ENCODE measurements around the gene MYOM1. TPM values are rescaled to one million over a fixed set of nuclear protein-coding genes. Genes with fewer than 3 reads are reported as not detected.

The MYOM1 gene
- total RNA-seq, 4 donors from 2014 or later = 1.3 to 29.7 (median 3.1) TPM

DNA sequence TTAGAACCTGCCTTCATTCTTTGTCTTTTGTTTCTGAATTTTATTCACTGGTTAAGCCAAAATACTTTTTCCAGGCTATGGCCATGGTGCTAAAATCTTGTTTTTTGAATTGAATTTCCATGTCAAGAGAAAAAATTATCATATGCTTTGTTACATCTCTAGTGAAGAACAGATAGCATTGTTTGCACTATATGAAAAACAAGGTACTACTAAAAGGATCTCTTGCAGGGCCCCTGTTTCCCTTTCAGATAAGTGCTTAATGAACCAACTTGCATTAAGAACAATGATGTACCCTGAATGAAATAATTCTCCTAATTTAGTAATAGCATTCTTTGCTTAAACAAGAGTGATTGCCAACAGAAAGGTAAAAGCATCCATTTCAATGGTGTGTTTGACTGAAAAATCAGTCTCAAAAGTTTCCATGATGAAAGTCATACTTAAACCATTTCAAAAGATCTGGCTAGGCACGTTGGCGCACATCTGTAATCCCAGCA lies 37.9 kb upstream of the MYOM1 start:
- Histone ChIP-seq H3K27me3 (no peaks in the 10 kb centered on the region), H3K9me3 (no peaks in the 10 kb centered on the region), H3K4me3 (no peak overlapping the region), H3K36me3 (peaks cover 0 to 57% (median 0%) of the 10 kb centered on the region in 3 donors), H3K4me1 (peaks cover 0 to 7% (median 4%) of the 10 kb centered on the region in 4 donors), H3K27ac (no peak overlapping the region)
- TF ChIP-seq POLR2A (IDR thresholded peaks at IDR 0.05) = no peak
- TF ChIP-seq, protein P1, sequence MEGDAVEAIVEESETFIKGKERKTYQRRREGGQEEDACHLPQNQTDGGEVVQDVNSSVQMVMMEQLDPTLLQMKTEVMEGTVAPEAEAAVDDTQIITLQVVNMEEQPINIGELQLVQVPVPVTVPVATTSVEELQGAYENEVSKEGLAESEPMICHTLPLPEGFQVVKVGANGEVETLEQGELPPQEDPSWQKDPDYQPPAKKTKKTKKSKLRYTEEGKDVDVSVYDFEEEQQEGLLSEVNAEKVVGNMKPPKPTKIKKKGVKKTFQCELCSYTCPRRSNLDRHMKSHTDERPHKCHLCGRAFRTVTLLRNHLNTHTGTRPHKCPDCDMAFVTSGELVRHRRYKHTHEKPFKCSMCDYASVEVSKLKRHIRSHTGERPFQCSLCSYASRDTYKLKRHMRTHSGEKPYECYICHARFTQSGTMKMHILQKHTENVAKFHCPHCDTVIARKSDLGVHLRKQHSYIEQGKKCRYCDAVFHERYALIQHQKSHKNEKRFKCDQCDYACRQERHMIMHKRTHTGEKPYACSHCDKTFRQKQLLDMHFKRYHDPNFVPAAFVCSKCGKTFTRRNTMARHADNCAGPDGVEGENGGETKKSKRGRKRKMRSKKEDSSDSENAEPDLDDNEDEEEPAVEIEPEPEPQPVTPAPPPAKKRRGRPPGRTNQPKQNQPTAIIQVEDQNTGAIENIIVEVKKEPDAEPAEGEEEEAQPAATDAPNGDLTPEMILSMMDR (IDR thresholded peaks at IDR 0.05) = no peak
- DNase-seq = no peak

DNA sequence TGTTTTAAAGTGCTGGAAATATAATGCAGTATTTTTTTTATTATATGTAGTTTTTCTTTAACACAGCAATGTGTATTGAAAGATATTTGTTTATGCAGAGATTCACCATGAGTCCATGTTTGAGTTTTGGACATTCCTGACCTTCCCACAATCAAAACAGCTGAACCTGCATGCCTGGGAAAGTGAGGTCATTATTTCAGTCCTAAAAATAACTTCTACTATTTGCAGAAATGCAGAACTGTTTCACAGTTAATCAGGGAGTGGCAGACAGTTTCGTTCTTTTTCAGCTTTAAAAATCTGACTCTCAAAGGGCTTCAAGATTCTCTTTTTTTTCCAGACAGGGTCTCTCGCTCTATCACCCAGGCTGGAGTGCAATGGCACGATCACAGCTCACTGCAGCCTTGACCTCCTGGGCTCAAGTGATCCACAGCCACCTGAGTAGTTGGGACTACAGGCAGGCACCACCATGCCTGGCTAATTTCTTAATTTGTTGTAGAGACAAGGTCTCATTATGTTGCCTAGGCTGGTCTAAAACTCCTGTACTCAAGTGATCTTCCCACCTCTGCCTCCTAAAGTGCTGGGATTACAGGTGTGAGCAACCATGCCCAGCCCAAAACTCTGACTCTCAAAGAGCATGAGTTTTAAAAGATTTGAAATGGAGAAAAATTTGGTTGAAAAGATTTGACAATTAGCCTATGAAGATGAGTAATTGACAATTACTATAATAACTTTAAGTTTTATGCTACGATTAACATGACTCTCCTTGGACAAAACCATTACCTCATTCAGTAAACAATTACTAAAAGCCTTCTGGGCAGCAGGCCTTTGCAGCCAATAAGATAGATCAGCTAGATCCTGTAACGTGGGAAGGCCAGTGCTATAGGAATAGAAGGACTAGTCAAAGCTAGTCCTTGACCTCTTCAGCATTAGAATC lies 37.2 kb upstream of the MYOM1 start:
- Histone ChIP-seq H3K27ac (peak overlapping the region in 3 of 4 donors; percentile 28 to 51 (median 31)), H3K4me1 (peaks cover 0 to 11% (median 5%) of the 10 kb centered on the region in 4 donors), H3K27me3 (no peaks in the 10 kb centered on the region), H3K9me3 (no peaks in the 10 kb centered on the region), H3K36me3 (peaks cover 0 to 57% (median 0%) of the 10 kb centered on the region in 3 donors), H3K4me3 (no peak overlapping the region)
- no peak for DNase-seq
- TF ChIP-seq, protein P1 (IDR thresholded peaks at IDR 0.05) = no peak
- TF ChIP-seq POLR2A (IDR thresholded peaks at IDR 0.05) = no peak

DNA sequence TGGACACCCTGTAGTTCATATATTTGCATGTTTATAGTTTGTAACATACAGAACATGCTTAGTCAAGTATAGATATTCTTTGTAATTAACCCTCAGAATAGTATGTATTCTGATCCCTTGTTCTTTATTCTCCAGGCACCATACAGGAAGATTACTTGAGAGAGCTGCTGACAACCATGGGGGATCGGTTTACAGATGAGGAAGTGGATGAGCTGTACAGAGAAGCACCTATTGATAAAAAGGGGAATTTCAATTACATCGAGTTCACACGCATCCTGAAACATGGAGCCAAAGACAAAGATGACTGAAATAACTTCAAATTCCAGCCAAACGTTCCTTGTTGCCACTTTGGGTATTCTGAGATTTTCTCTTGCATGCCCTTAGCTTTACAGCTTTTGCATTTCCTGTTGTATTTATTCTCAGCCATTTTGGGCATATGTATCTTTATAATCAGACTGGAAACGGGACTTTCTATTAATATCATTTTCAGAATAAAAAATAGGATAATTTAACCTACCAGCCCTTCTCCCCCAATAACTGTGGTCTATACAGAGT lies 35.9 kb upstream of the MYOM1 start:
- H3K27me3 ChIP-seq = no peaks in the 10 kb centered on the region
- H3K27ac ChIP-seq = peak overlapping the region in 1 of 4 donors; percentile 12

DNA sequence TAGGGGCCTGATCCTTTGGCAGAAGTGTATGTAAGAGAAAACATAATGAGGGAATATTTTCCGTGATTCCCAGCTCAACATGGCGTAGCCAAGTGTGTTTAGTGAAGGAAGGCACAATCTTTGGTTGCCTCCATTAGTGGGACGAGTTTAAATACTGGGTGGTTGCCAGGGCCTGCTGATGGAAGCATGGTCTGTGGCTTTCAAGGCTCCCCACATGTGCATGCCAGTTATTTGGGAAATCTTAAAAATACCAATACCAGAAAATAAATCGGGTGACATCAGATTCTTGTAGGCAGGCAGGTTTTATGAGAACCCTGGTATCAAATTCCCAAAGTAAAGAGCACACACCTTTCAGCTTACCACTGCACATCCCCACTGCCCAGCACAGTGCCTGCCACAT lies 35.0 kb upstream of the MYOM1 start:
- H3K27me3 ChIP-seq = no peaks in the 10 kb centered on the region
- peaks cover 0 to 57% (median 0%) of the 10 kb centered on the region in 3 donors for H3K36me3 ChIP-seq
- no peak for DNase-seq
- peaks cover 0 to 17% (median 8%) of the 10 kb centered on the region in 4 donors for H3K4me1 ChIP-seq
- H3K4me3 ChIP-seq = no peak overlapping the region
- no peak overlapping the region for H3K27ac ChIP-seq
- TF ChIP-seq, protein P1 (IDR thresholded peaks at IDR 0.05) = no peak
- no peak for TF ChIP-seq POLR2A (IDR thresholded peaks at IDR 0.05)
- no peaks in the 10 kb centered on the region for H3K9me3 ChIP-seq

More for the DNA sequence above, 35.9 kb upstream of the MYOM1 start:
- no peak for DNase-seq
- H3K36me3 ChIP-seq = peaks cover 0 to 57% (median 0%) of the 10 kb centered on the region in 3 donors
- H3K9me3 ChIP-seq = no peaks in the 10 kb centered on the region
- no peak overlapping the region for H3K4me3 ChIP-seq
- TF ChIP-seq POLR2A (IDR thresholded peaks at IDR 0.05) = no peak
- TF ChIP-seq, protein P1 (IDR thresholded peaks at IDR 0.05) = no peak
- peaks cover 0 to 19% (median 8%) of the 10 kb centered on the region in 4 donors for H3K4me1 ChIP-seq

DNA sequence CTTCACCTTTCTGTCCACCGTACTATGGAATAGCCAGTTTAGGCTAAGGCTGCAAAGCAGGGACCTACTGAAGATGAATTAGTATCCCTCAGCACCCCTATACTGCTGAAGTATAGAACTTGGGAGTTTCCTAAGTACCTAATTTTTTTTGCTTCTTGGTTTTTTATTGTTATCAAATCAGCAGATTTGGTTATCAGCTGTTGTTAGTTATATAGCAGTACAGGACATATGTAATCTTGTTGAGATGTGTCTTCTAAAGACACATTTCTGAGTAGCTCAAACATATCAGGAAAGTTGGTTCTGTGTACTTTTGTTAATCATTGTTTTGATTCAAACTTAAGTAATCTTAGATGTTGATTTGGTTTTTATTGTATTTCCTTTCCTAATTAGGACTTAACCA lies 33.1 kb upstream of the MYOM1 start:
- no peaks in the 10 kb centered on the region for H3K27me3 ChIP-seq
- no peak overlapping the region for H3K27ac ChIP-seq
- no peak for TF ChIP-seq POLR2A (IDR thresholded peaks at IDR 0.05)
- TF ChIP-seq, protein P1 (IDR thresholded peaks at IDR 0.05) = no peak
- DNase-seq = no peak
- no peak overlapping the region for H3K4me3 ChIP-seq
- peaks cover 0 to 47% (median 0%) of the 10 kb centered on the region in 3 donors for H3K36me3 ChIP-seq
- H3K9me3 ChIP-seq = no peaks in the 10 kb centered on the region
- H3K4me1 ChIP-seq = peaks cover 0 to 25% (median 9%) of the 10 kb centered on the region in 4 donors

Measured in Peyer's patch (tissue), 4 donors.